LoVo (cell line): ENCODE results near the gene STRBP.
"Not testable (repeated sequence)": the region's sequence is repeated elsewhere in the genome, so short reads cannot be mapped to it uniquely, and the experiment has no call there.

ENCODE experiments used
- DNase-seq: peaks from one replicate; pipeline ENCODE4 v3.0.0-alpha.2; 2016; ENCODE audit warnings: low spot score

STRBP gene

DNA sequence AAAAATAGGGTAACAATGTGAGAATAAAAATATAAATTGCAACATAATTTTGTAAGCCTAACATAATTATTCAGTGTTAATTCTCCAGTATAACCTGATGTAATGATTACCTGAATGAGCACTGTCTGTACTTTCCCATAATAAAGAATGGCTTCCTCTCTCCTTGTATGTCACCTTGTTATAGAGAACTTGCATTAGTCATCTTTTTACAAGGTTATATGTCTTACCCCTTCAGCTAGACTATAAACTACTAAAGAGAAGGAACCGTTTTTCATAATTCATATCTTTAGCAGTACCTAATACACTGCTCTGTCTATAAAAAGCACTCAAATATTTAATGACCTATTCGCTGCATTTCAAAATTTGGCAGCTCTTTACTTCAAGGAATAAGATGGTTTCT, 19.8 kb downstream of the STRBP start:
- DNase-seq: peak; percentile 59

DNA sequence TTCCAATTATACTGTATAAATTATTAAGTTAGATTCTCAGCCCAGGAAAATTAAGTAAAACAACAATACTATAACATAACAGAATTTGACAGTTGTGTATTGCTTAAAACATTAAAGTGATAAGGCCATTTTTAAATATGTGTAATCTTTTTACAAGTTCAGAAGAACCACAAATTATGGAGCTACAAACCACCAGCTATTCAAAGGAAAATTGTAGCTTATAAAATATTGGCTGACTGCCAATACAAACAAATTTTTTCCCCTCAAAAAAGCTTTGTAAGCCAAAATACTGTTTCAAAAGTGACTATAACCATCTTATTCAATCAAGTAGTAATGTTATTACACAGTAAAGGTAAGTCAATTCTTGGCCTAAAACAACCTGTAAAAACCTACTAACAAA, 21.9 kb downstream of the STRBP start:
- DNase-seq: peak; percentile 13

DNA sequence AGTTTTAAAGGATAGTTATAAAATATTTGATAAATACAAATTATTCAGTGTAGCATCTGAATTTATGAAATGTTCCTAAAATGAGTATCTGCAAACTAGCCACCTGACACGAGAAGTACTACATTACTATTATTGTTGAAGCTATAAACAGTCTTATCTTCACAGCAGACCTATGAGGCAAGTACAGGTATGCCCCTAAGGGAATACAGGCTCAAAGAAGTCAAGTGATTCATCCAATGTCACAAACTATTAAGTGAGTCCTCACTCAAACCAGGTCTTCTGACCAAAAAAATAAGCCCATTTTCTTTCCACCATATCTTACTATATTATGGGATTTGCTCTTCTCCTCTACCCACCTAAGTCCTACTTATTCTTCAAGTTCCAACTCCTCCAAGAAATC, 28.7 kb downstream of the STRBP start:
- no peak for DNase-seq

DNA sequence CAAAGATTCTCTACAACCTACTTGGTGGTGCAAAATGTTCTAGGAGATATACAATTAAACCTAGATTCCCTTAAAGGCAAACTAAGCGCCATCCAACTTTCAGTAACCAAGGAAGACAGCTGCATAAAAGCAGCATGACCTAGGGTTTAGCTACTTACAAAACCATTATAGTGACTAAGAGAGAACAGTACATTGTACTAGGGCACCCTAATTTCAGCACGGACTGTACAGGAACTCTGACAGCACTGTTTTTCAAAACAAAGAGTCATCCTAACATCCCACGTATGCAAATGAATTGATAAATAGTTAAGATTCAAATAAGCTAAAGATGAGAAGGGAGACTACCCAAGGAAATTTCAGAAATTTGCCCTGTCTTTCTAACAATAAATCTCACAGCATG, 30.0 kb downstream of the STRBP start:
- DNase-seq: no peak

DNA sequence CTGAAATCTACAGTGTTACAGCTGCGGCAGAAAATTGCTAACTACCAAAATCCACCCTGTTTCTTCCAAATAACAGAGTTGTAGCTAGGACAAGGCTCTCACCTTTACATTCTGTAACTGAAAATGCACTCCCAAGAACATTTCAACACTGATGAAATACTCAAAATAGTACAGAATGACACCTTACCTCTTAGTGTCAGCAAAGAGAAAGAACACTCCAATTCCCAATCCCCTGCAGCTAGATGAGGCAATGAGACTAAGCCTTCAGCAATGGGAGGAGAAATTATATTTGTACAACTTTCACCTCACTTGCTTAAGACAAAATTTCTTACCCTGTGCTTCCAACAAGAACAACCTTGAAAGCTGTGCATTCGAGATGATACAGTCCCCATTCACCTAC, 31.2 kb downstream of the STRBP start:
- no peak for DNase-seq

DNA sequence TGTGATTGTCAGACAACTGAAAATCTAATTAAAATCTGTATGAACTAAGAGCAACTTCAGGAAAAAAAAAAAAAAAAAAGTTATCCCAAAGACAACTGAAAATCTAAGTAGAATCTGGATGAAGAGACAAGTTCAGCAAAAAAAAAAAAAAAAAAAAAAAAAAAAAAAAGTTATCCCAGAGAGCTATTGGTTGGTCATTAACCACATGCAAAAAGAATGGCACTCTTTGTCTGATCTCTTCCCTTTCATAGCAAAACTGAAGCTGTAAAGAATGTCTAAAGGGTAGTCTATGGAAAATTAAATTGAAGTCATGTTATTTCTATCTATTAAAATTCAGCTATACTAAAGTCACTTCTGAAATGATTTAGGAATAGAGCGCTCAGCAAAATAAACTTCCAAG, 32.9 kb downstream of the STRBP start:
- no peak for DNase-seq

DNA sequence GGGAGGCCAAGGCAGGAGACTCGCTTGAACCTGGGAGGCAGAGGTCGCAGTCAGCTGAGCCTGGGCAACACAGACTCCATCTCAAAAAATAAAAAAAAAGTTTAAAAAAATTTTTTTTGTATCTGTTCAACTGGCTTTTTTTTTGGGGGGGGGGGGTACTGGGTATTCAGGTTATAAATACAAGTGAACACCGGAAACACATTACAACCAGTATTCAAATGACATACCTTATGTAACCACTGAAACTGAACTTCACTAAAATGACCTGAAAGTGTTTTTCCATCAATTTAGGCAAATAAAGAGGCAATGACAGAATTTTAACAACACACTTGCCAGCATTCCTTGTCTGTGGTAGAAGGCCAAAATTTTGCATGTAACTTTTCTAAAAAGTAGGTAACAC, 33.5 kb downstream of the STRBP start:
- no peak for DNase-seq

DNA sequence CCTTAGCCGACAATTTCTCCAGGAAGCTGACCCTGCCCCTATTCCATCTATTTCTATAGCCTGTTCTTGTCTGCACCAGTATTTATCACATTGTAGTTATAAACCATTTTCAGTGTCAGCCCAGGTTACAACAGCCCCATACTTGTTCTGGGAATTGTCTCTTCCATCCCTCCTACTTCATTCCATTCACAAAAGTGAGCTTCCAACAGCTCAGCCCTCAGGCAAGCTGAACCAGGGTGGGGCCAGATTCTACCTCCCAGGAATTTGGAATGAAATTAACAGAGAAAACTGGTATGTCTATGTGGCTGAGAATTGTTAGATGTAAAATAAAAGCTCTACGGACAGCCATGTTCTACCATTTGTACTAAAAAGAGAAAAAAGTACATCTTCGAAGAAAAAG, 36.1 kb downstream of the STRBP start:
- no peak for DNase-seq

DNA sequence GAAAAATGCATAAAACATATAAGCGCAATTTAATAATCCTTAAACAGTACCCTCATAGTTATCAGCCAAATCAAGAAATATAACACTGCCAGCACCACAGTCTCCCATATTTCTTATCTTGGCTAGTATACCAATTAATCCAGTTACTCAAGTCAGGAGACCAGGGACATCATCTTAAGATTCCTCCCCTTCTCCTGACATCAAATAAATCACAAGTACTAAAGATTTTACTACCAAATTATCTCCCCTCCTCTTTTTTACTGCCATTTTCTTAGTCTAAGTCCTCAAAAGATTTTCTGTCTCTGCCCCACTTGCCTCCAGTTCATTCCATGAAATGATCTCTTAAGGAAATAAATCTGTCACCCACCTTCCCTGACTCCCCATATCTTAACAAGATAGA, 37.0 kb downstream of the STRBP start:
- DNase-seq: no peak

DNA sequence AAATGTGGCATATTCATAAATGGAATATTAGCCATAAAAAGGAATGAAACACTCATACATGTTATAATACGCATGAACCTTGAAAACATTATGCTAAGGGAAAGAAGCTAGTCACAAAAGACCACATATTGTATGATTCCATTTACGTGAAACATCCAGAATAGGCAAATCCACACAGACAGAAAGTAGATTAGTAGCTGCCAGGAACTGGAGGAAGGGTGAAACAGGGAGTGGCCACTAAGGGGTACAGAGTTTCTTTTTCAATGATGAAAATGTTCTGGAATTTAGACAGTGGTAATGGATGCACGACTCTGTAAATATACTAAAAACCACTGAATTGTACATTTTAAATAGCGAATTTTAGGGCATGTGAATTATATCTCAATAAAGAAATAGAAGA, 39.4 kb downstream of the STRBP start:
- DNase-seq: no peak

DNA sequence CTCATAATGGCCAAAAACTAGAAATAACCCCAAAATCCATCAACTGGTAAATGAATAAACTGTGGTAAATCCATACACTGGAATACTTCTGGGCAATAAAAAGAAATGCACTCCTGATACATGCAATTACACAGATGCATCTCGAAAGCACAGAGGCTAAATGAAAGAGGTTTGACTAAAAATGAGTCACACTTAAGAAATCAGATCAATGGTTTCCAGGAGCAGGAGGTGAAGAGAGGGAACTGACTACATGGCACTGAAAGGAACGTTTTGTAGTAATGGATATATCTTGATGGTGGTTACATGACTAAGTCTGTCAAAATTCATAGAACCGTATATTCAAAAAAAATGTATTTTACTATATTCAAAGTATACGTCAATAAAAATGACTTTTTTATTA, 42.4 kb downstream of the STRBP start:
- no peak for DNase-seq

DNA sequence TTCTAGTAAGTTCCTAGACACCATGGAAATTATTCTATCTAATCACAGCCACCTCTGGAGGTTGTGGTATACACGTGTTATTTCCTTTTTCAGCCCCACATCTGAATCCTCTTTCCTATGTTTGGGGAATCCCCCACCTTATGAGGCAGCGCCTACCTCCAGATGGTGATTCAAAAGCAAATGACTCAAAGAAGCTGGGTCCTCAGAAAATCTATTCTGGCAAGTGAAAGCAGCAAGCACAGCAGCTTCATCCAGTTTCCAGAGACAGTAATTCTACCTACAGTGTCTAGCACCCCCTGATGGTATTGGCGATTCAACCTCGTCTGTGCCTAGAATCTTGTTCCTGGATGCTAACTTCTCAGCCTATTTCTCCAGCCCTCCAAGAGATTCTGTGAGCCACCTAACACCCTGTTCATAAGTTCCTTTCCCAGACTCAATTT, 43.0 kb downstream of the STRBP start:
- no peak for DNase-seq

DNA sequence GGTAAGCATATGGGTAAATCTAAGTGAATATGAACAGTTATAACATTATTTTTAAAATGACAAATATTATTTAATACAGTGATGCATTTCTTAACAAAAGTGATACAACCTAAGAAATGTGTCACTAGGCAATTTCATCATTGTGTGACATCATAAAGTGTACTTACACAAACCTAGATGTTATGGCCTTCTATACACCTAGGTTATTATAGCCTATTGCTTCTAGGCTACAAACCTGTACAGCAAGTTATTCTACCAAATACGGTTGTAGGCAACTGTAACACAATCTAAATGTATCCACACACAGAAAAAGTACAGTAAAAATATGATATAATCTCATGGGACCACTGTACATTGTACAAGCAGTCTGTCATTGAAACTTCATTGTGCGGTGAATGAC, 48.3 kb downstream of the STRBP start:
- DNase-seq: no peak

DNA sequence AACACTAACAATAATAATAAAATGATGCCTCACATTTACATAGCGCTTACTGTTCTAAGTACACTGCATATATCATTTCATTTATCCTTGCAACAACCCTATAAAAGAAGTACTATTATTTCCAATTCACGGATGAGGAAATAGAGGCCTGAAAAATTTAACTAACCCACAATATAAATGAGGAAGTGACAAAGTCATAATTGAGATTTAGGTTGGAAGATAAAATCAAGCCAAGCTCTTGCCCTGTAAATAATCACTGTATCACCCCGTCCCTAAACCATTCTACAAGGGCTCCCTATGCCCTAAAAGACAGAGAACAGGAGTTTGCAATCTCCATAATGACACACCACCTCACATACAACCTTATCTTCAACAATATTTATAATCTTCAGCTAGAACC, 49.6 kb downstream of the STRBP start:
- no peak for DNase-seq

DNA sequence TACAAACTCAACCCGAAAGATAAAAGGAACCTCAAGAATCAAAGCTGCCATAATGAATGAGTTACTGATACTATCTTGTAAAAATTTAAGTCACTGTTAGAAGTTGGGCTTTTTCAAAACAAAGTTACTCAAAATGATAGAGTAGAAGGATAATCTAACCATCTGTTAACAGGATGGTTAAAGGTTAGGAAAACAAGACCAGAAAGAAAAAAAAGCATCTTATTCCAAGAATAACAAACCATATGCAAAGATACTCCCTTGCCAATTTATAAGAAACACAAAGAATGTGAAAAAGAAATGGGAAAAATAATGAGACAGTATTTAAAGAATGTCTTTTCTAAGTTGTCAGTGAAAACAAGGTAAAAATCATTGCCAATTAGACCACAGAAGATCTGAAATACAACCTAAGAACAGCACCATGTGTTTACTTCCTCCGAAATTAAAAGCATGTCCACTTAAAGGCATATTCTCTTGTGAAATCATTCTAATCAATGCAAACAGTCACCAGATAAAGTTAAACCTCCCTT, 51.2 kb downstream of the STRBP start:
- DNase-seq: no peak

DNA sequence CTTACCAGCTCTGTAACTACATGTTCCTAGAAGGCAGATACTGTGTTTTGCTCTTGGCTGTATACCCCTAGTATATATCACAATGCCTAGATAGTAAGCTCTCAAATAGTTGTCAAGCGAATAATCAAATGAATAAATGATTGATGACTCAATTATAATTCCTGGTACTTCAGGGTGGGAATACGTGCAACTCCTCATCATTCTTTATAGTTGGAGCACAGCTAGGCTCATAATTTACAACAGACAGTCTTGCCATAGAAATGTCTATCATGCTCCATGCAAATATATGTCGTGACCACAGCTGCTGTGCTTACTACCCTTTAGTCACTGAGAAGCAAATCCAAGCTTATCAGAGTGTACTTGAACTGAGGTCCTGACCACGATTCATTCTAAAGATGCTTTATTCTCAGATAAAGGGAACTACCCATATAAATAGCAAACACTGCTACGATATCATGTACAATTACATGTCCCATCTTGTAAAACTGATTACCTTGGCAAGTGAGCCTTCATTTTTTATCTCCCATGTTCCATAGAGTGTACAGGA, 52.1 kb downstream of the STRBP start:
- no peak for DNase-seq

DNA sequence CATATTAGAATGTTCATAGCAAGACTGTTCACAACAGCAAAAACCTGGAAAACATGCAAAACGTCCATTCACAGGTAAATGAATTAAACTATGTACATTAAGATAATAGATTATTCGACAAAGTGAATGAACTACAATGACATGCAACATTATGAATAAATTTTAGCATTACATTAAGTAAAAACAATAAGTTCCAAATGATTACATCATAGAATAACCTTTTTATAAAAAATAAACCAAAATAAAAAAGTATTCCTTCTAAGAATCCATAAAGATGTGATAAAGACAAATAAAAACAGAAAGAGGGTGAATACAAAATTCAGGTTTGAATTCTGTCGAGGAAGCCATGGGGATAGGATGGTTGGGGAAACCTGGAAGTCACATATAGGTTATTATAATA, 57.3 kb downstream of the STRBP start:
- DNase-seq: no peak

DNA sequence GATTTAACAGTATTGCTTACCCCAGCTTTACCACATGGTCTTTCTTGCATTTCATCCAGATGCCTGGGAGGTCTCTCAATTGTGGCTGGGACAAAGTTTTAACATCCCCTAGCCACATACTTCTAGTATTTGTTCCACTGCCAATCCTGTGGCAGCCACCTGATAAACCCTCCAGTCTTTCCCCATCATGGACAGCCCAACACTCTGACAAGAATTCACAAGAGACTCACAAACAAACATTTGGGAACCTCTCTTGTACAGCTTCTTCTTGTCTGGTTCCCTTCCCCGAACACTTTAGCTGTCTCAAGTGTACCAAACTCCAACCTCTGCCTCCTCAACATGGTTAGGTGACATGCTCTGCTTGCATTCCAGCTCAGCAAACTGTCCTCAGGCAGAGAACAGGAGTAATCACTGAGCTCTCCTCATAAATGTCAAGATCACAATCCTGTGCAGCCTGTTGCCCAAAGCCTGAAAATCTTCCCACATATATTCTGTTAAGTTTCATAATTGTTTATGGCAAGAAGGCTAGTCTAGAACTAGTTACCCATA, 59.7 kb downstream of the STRBP start:
- DNase-seq: no peak

DNA sequence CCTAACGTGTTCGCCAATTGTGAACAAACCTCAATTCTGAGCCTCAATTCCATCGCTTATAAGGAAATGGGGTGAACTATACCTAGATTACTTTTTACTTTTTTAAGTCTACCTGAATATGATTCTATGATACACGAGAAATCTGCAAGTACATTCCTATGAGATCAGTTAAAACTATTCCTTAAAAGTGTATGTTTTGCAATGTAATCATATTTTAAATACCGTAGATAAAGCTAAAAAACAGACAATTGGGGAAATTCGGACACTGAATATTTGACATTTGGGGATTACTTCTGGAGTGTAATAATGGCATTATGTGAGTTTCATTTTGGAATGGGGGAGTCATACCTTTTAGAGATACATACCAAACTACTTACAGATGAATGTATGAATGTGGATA, 62.3 kb downstream of the STRBP start:
- DNase-seq: no peak

DNA sequence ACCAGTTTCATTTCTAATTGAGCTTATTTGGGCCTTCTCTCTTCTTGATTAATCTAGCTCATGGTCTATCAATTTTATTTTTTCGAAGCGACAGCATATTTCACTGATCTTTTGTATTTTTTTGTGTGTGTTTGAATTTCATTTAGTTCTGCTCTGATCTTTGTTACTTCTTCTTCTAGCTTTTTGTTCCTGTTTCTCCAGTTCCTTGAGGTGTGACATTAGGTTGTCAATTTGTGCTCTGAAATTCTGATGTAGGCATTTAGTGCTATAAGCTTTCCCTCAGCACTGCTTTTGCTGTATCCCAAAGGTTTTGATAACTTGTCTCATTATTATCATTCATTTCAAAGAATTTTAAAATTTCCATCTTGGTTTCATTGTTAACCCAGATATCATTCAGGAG, 67.3 kb downstream of the STRBP start:
- no peak for DNase-seq

DNA sequence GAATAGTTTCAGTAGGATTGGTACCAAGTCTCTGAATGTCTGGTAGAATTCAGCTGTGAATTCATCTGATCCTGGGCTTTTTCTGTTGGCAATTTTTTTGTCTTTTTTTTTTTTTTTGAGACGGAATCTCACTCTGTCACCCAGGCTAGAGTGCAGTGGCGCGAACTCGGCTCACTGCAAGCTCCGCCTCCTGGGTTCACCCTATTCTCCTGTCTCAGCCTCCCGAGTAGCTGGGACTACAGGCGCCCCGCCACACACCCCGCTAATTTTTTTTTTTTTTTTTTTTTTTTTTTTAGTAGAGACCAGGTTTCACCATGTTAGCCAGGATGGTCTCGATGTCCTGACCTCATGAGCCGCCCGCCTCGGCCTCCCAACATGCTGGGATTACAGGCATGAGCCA, 67.9 kb downstream of the STRBP start:
- DNase-seq: not testable (repeated sequence)

DNA sequence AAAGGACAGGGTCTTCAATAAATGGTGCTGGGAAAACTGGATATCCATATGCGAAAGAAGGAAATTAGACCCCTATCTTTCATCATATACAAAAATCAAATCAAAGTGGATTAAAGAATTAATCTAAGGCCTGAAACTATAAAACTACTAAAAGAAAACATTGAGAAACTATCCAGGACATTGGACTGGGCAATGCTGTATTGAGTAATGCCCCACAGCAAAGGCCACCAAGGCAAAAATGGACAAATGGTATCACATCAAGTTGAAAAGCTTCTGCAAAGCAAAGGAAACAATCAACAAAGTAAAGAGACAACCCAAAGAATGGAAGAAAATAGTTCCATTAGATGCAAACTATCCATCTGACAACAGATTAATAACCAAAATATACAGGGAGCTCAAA, 72.3 kb downstream of the STRBP start:
- DNase-seq: no peak

DNA sequence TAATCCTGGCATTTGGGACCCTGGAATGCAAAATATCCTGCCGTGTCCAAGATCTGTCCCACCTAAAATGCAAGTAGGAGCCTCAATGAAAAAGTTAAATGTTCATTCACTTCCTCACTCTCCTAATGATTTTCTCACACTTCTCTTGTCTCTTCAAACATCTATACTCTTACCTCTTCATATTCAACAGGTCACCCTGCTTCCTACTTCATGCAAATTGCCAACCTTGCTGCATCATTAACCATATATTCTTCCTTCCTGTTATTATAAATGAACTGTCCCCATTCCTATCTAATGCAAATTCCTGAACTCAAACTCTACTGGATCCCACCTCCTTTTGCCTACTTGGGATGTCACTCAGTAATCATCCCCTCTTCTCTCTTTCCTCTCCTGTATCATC, 74.4 kb downstream of the STRBP start:
- no peak for DNase-seq

DNA sequence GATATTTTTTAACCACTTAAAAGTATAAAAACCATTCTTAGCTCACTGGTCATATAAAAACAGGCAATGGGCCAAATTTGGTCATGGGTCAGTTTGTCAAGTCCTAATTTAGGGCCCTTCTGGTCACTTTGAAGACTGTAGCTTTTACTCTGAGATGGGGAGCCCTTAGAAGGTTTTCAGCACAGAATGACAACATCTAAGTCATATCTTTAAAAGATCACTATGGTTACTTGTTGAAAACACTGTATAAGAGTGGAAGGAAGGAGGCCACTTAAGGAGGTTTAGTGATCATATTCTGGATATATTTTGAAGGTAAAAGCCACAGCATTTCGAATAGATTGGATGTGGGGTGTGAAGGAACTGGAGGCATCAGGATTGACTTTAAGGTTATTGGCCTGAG, 76.7 kb downstream of the STRBP start:
- no peak for DNase-seq

DNA sequence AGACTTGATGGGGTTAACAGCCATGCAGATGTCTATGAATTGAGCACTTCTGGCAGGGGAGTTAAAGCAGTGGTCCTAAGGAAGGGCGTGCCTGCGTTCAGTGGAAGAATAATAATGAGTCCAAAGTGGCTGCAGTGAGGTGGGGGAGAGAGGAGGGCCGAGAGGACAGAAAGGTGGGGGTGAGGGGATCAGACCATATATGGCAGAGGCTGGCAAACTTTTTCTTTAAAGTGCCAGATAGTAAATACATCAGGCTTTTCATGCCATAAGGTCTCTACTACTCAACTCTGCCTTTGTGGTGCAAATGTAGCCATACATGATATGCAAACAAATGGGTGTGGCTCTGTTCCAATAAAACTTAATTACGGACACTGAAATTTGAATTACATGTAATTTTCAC, 77.1 kb downstream of the STRBP start:
- DNase-seq: no peak
